GM10248 (cell line): ENCODE results near the gene RBM23.
"Not testable (repeated sequence)": the region's sequence is repeated elsewhere in the genome, so short reads cannot be mapped to it uniquely, and the experiment has no call there.

Experiments
- CTCF ChIA-PET: fragments of 300-600 bp; sonication (Branson Sonifier 250); formaldehyde crosslinking; extraction: SDS; loops from one replicate; lab custom pipeline; 2021; ENCODE audit warnings: antibody characterized with exemption; lab: Yijun Ruan, JAX
- POLR2A ChIA-PET: fragments of 350-650 bp; sonication (Branson Sonifier 250); formaldehyde crosslinking; extraction: SDS; loops from one replicate; lab custom pipeline; 2020; ENCODE audit warnings: antibody characterized with exemption; lab: Yijun Ruan, JAX
- DNase-seq: peaks from one replicate; pipeline ENCODE4 v3.0.0; 2012; ENCODE audit errors: extremely low spot score
- TF ChIP-seq, protein P1 (sequence below): IDR thresholded peaks from 2 replicates; pipeline ENCODE4 v1.5.1; 2012; ENCODE audit warnings: mild to moderate bottlenecking, low read depth; ENCODE audit errors: extremely low read depth, missing control alignments, control extremely low read depth

The RBM23 gene

DNA sequence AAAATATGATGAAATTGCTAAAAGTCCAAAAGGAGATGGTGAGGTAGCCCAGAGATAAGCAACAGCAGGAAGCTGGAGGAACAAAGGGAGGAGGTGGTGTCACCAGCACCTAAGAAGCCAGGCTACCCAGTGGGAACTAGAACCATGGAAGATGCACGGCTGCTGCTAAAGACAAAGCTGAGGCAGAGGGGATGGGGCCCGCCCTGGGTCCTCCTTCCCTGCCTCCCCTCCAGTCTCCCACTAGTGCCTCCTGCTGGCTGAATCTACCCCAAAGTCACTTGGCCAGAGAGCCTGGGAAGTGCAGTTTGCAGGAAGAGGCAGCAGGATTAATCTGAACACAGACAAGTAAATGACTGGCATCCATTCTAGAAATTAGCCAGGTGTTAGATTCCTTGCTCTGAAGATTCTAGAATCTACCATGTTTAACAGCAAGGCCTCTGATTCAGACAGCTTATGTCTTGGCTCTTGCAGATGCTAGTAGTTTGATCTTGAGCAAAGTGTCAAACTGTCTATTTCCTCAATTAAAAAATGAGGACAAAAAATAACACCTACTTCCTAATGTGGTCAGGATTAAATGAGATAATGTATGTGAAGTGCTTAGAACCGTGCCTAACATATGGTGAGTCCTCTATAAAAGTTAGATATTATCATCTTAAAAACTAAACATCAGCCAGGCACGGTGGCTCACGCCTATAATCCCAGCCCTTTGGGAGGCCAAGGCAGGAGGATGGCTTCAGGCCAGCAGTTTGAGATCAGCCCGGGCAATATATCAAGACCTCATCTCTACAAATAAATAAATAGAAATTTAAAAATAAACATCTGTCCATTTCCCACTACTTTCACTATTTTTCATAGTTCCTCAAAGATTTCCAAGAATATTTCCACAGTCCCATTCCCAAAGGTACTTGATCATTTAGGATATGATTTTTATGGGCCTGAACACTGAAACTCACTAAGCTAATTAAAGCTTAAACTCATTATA is 53.2 kb downstream of the RBM23 start:
- DNase-seq, result no peak
- ChIA-PET CTCF (interaction anchor here (0.7 to 6.9 kb wide), 11 partner anchors 12 to 295 kb away, joined by 3 to 76 read pairs (median 4); partner anchors contain the start of gene ABHD4), POLR2A (no interaction called here)
- TF ChIP-seq, protein P1, sequence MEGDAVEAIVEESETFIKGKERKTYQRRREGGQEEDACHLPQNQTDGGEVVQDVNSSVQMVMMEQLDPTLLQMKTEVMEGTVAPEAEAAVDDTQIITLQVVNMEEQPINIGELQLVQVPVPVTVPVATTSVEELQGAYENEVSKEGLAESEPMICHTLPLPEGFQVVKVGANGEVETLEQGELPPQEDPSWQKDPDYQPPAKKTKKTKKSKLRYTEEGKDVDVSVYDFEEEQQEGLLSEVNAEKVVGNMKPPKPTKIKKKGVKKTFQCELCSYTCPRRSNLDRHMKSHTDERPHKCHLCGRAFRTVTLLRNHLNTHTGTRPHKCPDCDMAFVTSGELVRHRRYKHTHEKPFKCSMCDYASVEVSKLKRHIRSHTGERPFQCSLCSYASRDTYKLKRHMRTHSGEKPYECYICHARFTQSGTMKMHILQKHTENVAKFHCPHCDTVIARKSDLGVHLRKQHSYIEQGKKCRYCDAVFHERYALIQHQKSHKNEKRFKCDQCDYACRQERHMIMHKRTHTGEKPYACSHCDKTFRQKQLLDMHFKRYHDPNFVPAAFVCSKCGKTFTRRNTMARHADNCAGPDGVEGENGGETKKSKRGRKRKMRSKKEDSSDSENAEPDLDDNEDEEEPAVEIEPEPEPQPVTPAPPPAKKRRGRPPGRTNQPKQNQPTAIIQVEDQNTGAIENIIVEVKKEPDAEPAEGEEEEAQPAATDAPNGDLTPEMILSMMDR, result no peak

DNA sequence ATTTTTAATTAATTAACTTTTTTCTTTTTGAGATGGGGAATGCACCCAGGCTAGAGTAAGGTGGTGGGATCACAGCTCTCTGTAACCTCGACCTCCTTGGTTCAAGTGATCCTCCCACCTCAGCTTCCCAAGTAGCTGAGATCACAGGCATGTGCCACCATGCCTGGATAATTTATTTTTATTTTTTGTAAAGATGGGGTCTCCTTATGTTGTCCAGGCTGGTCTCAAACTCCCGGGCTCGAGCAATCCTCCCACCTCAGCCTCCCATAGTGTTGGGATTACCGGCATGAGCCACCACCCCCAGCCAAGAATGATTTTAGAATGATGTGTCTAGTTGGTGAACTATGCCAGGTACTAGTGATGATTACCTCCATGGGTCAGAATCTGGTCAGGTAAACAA is 54.0 kb downstream of the RBM23 start:
- TF ChIP-seq, protein P1, result no peak
- ChIA-PET CTCF (interaction anchor here (0.7 to 6.9 kb wide), 7 partner anchors 12 to 267 kb away, joined by 3 to 76 read pairs (median 3); partner anchors contain the start of gene ABHD4), POLR2A (no interaction called here)
- no peak for DNase-seq

DNA sequence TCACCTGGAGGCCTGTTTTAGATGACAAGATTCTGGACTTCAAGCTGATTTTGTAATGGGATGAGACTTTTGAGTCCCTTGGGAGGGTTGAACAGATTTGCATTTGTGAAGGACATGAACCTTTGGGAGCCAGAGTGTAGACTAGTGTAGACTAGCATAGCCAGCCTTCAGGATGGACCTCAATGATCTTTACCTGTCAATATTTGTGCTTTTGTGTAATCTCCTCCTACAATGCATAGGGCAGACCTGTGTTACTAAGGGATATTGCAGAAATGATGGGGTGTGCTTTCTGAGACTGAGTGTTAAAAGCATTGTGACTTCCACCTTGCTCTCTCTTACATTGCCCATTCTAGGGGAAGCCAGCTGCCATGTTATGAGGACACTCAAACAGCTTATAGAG is 57.3 kb downstream of the RBM23 start:
- ChIA-PET POLR2A (no interaction called here), CTCF (interaction anchor here (0.8 to 17.4 kb wide), 12 partner anchors 8 to 385 kb away, joined by 3 to 262 read pairs (median 6); partner anchors contain the start of genes LRP10 and SLC7A7)
- no peak for DNase-seq
- TF ChIP-seq, protein P1, result no peak

DNA sequence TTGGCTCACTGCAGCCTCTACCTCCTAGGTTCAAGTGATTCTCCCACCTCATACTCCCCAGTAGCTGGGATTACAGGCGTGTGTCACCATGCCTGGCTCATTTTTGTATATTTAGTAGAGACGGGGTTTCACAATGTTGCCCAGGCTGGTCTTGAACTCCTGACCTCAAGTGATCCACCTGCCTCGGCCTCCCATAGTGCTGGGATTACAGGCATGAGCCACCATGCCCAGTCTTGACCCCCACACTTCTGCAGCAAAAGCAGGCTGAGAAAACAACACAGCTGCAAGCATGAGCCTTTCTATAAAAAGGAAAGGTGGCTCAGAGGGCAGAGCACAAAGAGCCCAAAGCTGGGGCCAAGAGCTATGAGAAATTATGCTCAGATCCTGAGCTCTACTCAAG is 58.6 kb downstream of the RBM23 start:
- not testable (repeated sequence) for DNase-seq
- CTCF ChIA-PET, result interaction anchor here (1.0 to 17.4 kb wide), 7 partner anchors 12 to 207 kb away, joined by 3 to 262 read pairs (median 5); partner anchors contain the start of gene SLC7A7
- POLR2A ChIA-PET, result interaction anchor here (0.6 to 1.1 kb wide), 3 partner anchors 42 to 298 kb away, joined by 3 to 10 read pairs (median 8); no protein-coding TSS in a partner anchor

- TF ChIP-seq, protein P1, result no peak
- CTCF ChIA-PET, result interaction anchor here (1.2 to 17.4 kb wide), 9 partner anchors 28 to 300 kb away, joined by 3 to 262 read pairs (median 23); partner anchors contain the start of gene SLC7A7
These were observed 62.5 kb downstream of the RBM23 start for GRCh38 chr14:22856428-22856827.

DNA sequence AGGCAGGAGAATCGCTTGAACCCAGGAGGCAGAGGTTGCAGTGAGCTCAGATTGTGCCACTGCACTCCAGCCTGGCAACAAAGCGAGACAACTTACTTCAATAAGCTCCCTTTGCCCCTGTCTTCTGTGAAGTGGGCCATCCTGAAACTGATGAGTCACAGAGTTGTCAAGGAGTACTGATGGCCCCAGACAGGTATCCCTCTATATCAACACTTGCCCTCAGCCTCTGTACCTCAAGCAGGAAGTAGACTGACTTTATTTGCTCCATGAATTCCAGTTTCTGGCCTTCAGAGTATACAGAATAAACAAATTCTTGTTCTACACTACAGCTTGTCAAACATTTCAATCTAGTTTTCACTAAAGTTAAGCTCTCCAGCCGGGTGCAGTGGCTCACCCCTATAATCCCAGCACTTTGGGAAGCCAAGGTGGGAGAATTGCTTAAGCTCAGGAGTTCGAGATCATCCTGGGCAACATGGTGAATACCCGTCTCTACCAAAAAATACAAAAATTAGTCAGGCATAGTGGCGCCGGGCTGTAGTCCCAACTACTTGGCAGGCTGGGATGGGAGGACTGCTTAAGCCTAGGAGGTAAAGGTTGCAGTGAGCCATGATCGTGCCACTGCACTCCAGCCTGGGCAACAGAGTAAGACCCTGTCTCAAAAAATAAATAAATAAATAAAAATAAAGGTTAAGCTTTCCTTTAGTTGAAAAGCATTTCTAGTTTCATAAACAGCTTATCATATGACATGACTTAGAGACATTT is 63.8 kb downstream of the RBM23 start:
- CTCF ChIA-PET, result interaction anchor here (0.7 to 17.4 kb wide), 31 partner anchors 9 to 465 kb away, joined by 3 to 262 read pairs (median 6); partner anchors contain the start of genes ABHD4, LRP10 and SLC7A7
- TF ChIP-seq, protein P1, result no peak
- DNase-seq, result no peak
- POLR2A ChIA-PET, result no interaction called here

More at GRCh38 chr14:22856428-22856827, 62.5 kb downstream of the RBM23 start:
- DNase-seq, result no peak
- POLR2A ChIA-PET, result no interaction called here

DNA sequence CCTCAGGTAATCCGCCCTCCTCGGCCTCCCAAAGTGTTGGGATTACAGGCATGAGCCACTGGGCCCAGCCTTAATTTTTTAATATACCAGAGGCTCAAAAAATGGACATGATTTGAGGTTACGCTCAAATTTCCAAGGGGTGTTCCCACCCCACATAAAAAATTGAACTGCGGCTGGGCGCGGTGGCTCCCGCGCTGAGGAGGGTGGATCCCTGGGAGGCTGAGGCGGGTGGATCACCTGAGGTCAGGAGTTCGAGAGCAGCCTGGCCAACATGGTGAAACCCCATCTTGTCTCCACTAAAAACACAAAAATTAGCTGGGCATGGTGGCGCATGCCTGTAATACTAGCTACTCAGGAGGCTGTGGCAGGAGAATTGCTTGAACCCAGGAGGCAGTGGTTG is 64.7 kb downstream of the RBM23 start:
- CTCF ChIA-PET, result interaction anchor here (0.7 to 17.4 kb wide), 44 partner anchors 10 to 464 kb away, joined by 3 to 262 read pairs (median 7); partner anchors contain the start of genes ABHD4, LRP10, OXA1L and REM2
- DNase-seq, POLR2A ChIA-PET: not testable (repeated sequence)
